Activated CD4-positive, alpha-beta T cell treated with anti-CD3 and anti-CD28 coated beads, Interleukin-2, amount 50 U/mL, for 48 hours (primary cell): ENCODE results near the gene HTRA3.

Experiments
- DNase-seq, 2 experiments: peaks; one replicate each; pipeline ENCODE4 v3.0.0-alpha.2; 2020

The HTRA3 gene

GRCh38 chr4:8235224-8235623, 34.3 kb upstream of the HTRA3 start:
- DNase-seq: no peak

DNA sequence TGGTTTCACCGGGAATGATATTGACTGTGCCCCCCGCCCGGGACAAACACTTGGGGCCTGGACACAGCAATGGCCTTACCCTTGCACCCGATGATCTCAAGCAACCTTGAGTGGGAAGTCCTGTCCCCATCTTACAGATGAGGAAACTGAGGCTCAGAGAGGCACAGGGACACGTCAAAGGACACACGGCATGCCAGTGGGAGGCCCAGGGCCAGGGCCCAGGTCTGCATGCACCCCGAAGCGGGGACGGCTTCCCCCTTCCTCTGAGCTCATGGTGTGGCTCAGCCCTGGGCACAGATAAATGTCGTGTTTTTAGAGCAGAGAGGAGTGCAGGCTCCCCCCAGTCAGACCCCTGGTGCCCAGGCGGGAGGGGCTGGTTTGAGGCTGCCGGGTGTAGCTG, 33.9 kb upstream of the HTRA3 start:
- DNase-seq: no peak

GRCh38 chr4:8236106-8236919, 33.2 kb upstream of the HTRA3 start:
- DNase-seq: no peak

DNA sequence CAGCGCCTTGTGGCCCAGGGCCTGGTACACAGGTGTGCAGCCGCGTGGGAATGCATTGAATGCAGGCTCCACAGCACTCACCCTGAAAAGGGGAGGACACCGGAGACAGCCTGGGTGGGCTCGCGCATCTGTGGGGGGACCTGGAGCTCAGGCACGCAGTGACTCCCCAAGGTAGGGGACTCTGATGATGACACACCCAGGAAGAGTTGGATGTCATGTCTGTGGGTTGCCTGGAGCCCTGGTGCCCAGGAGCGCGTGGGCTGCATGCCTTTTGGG, 32.7 kb upstream of the HTRA3 start:
- DNase-seq: no peak

- no peak for DNase-seq
Observed at GRCh38 chr4:8237256-8237989, 32.1 kb upstream of the HTRA3 start.

- no peak for DNase-seq
Observed at GRCh38 chr4:8238036-8238511, 31.5 kb upstream of the HTRA3 start.

GRCh38 chr4:8238515-8239053, 31.0 kb upstream of the HTRA3 start:
- DNase-seq: no peak

GRCh38 chr4:8239226-8239625, 30.3 kb upstream of the HTRA3 start:
- DNase-seq: no peak

DNA sequence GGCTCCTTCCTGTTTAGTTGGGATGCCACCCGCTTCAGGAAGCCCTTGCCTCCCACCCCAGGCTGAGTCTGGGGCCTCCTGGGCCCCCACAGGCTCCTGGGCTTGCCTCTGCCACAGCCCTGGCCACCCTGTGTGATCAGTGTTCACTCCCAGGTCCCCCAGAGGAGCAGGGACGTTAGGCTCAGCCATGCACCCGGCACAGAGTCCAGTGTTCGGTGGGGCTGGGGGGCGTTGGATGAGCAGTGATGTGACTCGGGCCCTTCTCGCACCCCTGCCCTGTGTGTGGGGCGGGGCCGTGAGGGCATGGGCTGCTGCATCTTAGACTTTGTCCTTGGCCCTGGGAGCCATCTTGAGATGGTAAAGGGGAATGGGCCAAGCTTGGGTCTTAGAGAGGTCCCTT, 29.9 kb upstream of the HTRA3 start:
- no peak for DNase-seq

- DNase-seq: no peak
Observed at GRCh38 chr4:8240211-8241041, 29.1 kb upstream of the HTRA3 start.

GRCh38 chr4:8241211-8241779, 28.3 kb upstream of the HTRA3 start:
- no peak for DNase-seq

- DNase-seq: peak; percentile 87 to 88
Observed at GRCh38 chr4:8241895-8242696, 27.5 kb upstream of the HTRA3 start.

GRCh38 chr4:8242782-8243560, 26.6 kb upstream of the HTRA3 start:
- no peak for DNase-seq

DNA sequence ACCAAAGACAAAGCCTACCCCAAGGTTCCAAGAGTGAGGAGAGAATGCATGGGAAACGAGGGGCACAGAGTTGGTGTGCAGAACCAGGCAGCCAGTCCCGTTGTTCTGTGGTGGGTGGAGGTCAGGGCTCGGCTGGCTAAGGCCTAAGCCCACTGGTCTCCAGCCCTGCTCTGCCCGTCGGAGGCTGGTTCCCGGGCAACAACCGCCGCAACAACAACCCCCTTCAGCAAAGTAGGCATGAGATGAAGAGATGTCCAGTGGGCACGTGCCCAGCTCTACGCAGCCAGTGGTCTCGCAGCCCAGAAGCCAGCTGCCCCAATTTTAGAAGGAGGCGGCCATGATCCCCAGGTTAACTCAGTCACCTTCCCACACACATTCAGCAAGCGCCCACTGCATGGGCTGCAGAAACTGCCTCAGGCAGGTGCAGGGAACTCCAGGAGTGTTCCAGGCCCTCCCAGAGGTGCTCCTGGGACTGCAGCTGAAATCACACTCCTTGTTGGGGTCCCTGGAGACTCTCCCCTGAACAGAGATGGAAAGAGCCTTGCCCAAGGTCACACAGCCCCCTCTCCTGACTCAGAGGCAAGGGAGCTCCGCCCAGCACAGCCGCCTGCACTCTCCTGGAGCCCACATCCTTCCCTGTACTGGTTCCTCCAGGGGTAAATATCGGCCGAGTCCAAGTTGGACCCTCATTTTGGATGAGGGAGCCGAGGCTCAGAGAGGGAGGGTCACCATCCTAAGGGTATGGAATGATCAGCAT, 25.4 kb upstream of the HTRA3 start:
- no peak for DNase-seq

GRCh38 chr4:8244931-8245460, 24.6 kb upstream of the HTRA3 start:
- no peak for DNase-seq

GRCh38 chr4:8245884-8246833, 23.4 kb upstream of the HTRA3 start:
- no peak for DNase-seq

GRCh38 chr4:8247047-8247930, 22.3 kb upstream of the HTRA3 start:
- DNase-seq: no peak

DNA sequence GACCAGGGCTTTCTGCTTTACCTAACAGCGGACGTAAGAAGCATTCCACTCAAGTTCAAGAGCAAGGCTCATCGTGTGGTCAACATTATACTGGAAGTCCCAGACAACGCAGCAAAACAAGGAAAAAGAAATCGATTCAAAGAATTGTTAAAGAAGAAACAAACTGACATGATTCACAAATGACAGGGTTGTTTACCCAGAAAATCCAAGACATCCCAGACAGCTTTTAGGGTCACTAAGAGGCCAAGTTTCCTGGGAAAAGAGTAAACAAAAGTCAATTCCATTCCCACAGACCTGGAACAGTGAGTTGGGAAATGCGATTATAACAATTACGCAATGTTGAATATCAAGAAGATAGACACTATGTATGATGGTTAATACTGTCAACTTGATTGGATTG, 21.5 kb upstream of the HTRA3 start:
- DNase-seq: no peak
